Endothelial cell (in vitro differentiated cells): Measurements from ENCODE around the gene PHYH. TPM values are rescaled to one million over a fixed set of nuclear protein-coding genes. Genes with fewer than 3 reads are reported as not detected.
"Not testable (repeated sequence)": the region's sequence is repeated elsewhere in the genome, so short reads cannot be mapped to it uniquely, and the experiment has no call there.

ENCODE experiments used
- DNase-seq: peaks from one replicate; pipeline ENCODE4 v3.0.0; 2021; ENCODE audit warnings: low spot score
- H3K27ac Mint-ChIP-seq: one replicate; pipeline ENCODE4 v1.8.0; 2021; ENCODE audit warnings: mixed read lengths, inconsistent platforms; ENCODE audit not compliant: unreplicated experiment
- H3K27me3 Mint-ChIP-seq: one replicate; pipeline ENCODE4 v1.8.0; 2021; ENCODE audit warnings: mild to moderate bottlenecking, moderate library complexity, mixed read lengths, inconsistent platforms; ENCODE audit not compliant: unreplicated experiment
- H3K36me3 Mint-ChIP-seq: one replicate; pipeline ENCODE4 v1.8.0; 2021; ENCODE audit warnings: mild to moderate bottlenecking, low read depth, mixed read lengths, inconsistent platforms; ENCODE audit not compliant: unreplicated experiment
- H3K4me1 Mint-ChIP-seq: one replicate; pipeline ENCODE4 v1.8.0; 2021; ENCODE audit warnings: mild to moderate bottlenecking, mixed read lengths, inconsistent platforms; ENCODE audit not compliant: unreplicated experiment
- H3K4me3 Mint-ChIP-seq: one replicate; pipeline ENCODE4 v1.8.0; 2021; ENCODE audit warnings: mild to moderate bottlenecking, mixed read lengths, inconsistent platforms; ENCODE audit not compliant: unreplicated experiment
- H3K9me3 Mint-ChIP-seq: one replicate; pipeline ENCODE4 v1.8.0; 2021; ENCODE audit warnings: mixed read lengths, inconsistent platforms; ENCODE audit not compliant: unreplicated experiment
- total RNA-seq: library from RNA; stranded (reverse); fragmentation: NEBNext Ultra II Directional; extraction: Animal tissue kit (Norgen Biotek cat#: 25700); gene quantifications from one replicate; pipeline ENCODE4 v1.2.1, GENCODE V29; 2021; ENCODE audit not compliant: unreplicated experiment
- TF ChIP-seq, protein P1 (sequence below): fragments of 200-600 bp; sonication (generic); IDR thresholded peaks from one replicate; pipeline ENCODE4 v1.5.0; 2021; ENCODE audit warnings: antibody characterized with exemption; ENCODE audit not compliant: unreplicated experiment

The PHYH gene
- total RNA-seq, 1 donor from 2014 or later = 10.2 TPM

DNA sequence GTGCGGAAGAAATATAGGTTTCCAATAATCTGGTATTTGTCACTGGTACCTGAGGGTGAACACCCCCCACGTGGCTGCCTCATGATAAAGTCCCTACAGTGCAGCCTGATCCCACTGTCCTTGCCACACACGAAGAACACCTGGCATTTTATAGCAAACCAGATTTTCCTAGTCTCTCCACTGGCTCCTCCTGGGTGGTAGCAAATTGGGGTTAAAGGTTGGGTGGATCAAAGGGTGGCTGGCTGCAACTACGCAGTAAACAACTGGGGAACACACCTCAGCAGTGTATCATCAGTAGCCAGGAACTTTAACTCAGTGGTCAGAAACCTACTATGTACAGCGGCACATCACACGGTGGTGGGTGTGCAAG lies 37.9 kb upstream of the PHYH start:
- H3K4me1 Mint-ChIP-seq = no peaks in the 10 kb centered on the region
- no peak overlapping the region for H3K27ac Mint-ChIP-seq
- no peak for DNase-seq
- TF ChIP-seq, protein P1, sequence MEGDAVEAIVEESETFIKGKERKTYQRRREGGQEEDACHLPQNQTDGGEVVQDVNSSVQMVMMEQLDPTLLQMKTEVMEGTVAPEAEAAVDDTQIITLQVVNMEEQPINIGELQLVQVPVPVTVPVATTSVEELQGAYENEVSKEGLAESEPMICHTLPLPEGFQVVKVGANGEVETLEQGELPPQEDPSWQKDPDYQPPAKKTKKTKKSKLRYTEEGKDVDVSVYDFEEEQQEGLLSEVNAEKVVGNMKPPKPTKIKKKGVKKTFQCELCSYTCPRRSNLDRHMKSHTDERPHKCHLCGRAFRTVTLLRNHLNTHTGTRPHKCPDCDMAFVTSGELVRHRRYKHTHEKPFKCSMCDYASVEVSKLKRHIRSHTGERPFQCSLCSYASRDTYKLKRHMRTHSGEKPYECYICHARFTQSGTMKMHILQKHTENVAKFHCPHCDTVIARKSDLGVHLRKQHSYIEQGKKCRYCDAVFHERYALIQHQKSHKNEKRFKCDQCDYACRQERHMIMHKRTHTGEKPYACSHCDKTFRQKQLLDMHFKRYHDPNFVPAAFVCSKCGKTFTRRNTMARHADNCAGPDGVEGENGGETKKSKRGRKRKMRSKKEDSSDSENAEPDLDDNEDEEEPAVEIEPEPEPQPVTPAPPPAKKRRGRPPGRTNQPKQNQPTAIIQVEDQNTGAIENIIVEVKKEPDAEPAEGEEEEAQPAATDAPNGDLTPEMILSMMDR = no peak
- H3K27me3 Mint-ChIP-seq = peaks cover 2% of the 10 kb centered on the region
- H3K36me3 Mint-ChIP-seq = peaks cover 22% of the 10 kb centered on the region
- H3K9me3 Mint-ChIP-seq = no peaks in the 10 kb centered on the region
- H3K4me3 Mint-ChIP-seq = no peak overlapping the region

DNA sequence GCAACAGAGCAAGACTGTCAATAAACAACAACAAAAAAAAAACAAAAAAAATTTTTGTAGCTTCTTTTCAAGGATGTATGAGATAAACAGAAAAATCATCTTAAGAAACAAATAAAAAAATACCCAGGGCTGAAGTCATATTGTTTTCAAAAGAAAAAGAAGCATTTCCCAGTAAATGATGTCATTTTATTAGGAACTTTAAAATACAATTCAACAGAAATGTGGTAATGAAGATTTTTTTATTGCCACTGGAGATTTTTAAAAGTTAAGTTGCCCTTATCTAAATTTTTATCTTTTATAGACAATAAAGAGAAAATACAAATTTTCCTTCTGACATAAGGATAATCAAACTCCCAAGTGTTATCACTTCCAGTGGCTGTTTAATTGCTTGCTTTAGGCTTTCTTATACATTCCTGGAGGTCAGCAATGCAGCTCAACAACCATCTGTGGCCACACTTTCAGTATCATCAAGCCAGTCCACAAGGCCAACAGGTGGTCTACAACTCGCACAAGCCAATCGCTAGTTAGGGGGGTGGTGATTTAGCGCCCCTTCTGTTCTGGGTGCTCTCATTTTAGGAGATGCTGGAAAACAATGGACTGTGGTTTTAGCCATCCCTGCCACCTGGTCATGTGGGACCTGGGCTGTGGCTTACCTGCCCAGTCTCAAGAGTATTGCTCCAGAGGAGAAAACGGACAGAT lies 37.4 kb upstream of the PHYH start:
- Mint-ChIP-seq H3K4me3 (no peak overlapping the region), H3K36me3 (peaks cover 24% of the 10 kb centered on the region), H3K9me3 (no peaks in the 10 kb centered on the region), H3K27ac (no peak overlapping the region), H3K4me1 (no peaks in the 10 kb centered on the region), H3K27me3 (peaks cover 2% of the 10 kb centered on the region)
- TF ChIP-seq, protein P1 = no peak
- DNase-seq = no peak

DNA sequence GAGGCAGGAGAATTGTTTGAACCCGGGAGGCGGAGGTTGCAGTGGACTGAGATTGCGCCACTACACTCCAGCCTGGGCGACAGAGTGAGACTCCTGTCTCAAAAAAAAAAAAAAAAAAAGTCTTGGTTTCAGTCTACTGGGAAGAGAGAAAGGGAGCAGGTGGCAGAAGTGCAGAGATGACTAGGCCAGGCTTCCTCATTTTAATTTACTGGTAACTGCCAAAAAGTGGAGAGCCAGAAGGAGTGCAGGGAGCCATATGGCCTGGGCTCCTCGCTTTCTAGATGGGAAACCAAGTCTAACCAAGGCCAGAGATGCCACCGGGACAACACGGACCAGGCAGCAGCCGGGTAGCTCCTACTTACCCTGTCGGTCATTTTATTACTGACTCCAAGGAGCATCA lies 36.0 kb upstream of the PHYH start:
- no peak for DNase-seq
- no peak overlapping the region for H3K27ac Mint-ChIP-seq
- peaks cover 36% of the 10 kb centered on the region for H3K36me3 Mint-ChIP-seq
- H3K27me3 Mint-ChIP-seq = peaks cover 2% of the 10 kb centered on the region
- H3K4me3 Mint-ChIP-seq = no peak overlapping the region
- H3K9me3 Mint-ChIP-seq = no peaks in the 10 kb centered on the region
- H3K4me1 Mint-ChIP-seq = no peaks in the 10 kb centered on the region
- TF ChIP-seq, protein P1 = no peak

DNA sequence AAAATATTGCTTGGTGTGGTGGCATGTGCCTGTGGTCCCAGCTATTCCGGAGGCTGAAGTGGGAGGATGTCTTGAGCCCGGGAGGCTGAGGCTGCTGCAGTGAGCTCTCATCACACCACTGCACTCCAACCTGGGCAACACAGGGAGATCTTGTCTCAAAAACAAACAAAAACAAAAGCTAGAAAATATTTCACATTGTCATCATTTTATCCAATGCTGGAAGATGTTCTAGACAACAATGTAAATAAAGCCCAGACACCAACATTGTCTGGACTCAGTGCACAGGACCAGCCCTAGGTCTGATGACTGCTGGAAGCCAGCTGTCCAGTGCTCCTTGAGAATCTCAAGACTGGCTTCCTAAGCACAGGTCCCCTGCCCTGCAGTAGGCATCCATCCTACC lies 34.7 kb upstream of the PHYH start:
- Mint-ChIP-seq H3K9me3 (no peaks in the 10 kb centered on the region), H3K4me1 (no peaks in the 10 kb centered on the region), H3K36me3 (peaks cover 34% of the 10 kb centered on the region), H3K4me3 (no peak overlapping the region), H3K27ac (no peak overlapping the region), H3K27me3 (peaks cover 2% of the 10 kb centered on the region)
- DNase-seq = no peak
- TF ChIP-seq, protein P1 = no peak

DNA sequence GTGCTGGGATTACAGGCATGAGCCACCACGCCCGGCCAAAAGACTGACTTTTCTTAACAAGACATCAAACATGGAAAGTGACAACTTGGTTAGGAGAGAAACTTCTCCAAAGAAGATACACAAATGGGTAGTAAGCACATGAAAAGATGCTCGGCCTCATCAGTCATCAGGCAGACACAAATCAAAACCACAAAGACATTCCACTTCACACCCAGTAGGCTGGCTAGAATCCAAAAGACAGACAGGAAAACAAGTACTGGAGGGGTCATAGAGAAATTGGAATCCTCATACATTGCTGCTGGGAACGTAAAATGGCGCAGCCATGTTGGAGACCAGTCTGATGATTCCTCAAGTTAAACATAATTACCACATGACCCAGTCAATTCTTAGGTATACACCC lies 31.8 kb upstream of the PHYH start:
- Mint-ChIP-seq H3K4me3 (no peak overlapping the region), H3K36me3 (peaks cover 33% of the 10 kb centered on the region), H3K27me3 (no peaks in the 10 kb centered on the region), H3K4me1 (no peaks in the 10 kb centered on the region), H3K27ac (no peak overlapping the region), H3K9me3 (no peaks in the 10 kb centered on the region)
- TF ChIP-seq, protein P1 = no peak
- DNase-seq = no peak

DNA sequence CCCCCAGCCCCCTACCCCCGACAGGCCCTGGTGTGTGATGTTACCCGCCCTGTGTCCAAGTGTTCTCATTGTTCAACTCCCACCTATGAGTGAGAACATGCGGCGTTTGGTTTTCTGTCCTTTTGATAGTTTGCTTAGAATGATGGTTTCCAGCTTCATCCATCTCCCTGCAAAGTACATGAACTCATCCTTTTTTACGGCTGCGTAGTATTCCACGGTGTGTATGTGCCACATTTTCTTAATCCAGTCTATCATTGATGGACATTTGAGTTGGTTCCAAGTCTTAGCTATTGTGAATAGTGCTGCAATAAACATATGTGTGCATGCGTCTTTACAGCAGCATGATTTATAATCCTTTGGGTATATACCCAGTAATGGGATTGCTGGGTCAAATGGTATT lies 31.1 kb upstream of the PHYH start:
- H3K4me1 Mint-ChIP-seq, H3K27me3 Mint-ChIP-seq, H3K27ac Mint-ChIP-seq, DNase-seq, H3K9me3 Mint-ChIP-seq: not testable (repeated sequence)
- Mint-ChIP-seq H3K36me3 (peaks cover 34% of the 10 kb centered on the region), H3K4me3 (peak overlapping the region; percentile 52)
